Cortex of kidney (tissue), 1 donor: ENCODE data around the gene POLR3E.
"Not testable (repeated sequence)": the region's sequence is repeated elsewhere in the genome, so short reads cannot be mapped to it uniquely, and the experiment has no call there.

Experiments used
- DNase-seq: peaks from one replicate; lab custom pipeline; 2025; lab: John Stamatoyannopoulos, UW

The POLR3E gene

GRCh38 chr16:22293137-22294106 lies 3.8 kb upstream of the POLR3E start:
- DNase-seq, result no peak

- no peak for DNase-seq
Measured at GRCh38 chr16:22296225-22297113, 740 bp upstream of the POLR3E start.

GRCh38 chr16:22297871-22298733 lies 893 bp downstream of the POLR3E start:
- no peak for DNase-seq

GRCh38 chr16:22299036-22299435 lies 1.8 kb downstream of the POLR3E start:
- DNase-seq, result no peak

- DNase-seq, result no peak
Measured at GRCh38 chr16:22300427-22301071, 3.3 kb downstream of the POLR3E start.

- DNase-seq, result not testable (repeated sequence)
Measured at GRCh38 chr16:22301423-22301822, 4.2 kb downstream of the POLR3E start.

- DNase-seq, result no peak
Measured at GRCh38 chr16:22302776-22303363, 5.7 kb downstream of the POLR3E start.

- no peak for DNase-seq
Measured at GRCh38 chr16:22304411-22304810, 7.2 kb downstream of the POLR3E start.

GRCh38 chr16:22306788-22307187 lies 9.6 kb downstream of the POLR3E start:
- DNase-seq, result no peak

- DNase-seq, result no peak
Measured at GRCh38 chr16:22307838-22308237, 10.6 kb downstream of the POLR3E start.

GRCh38 chr16:22308824-22309520 lies 11.8 kb downstream of the POLR3E start:
- DNase-seq, result no peak

- DNase-seq, result no peak
Measured at GRCh38 chr16:22311520-22311919, 14.3 kb downstream of the POLR3E start.

- DNase-seq, result no peak
Measured at GRCh38 chr16:22312897-22313781, 15.9 kb downstream of the POLR3E start.

- DNase-seq, result no peak
Measured at GRCh38 chr16:22313876-22314470, 16.8 kb downstream of the POLR3E start.

GRCh38 chr16:22314661-22315626 lies 17.7 kb downstream of the POLR3E start:
- no peak for DNase-seq

GRCh38 chr16:22315979-22316378 lies 18.8 kb downstream of the POLR3E start:
- DNase-seq, result no peak

GRCh38 chr16:22316411-22316811 lies 19.2 kb downstream of the POLR3E start:
- no peak for DNase-seq
